WTC11 (cell line): Measurements from ENCODE around the gene ANKS3.

Experiments used
- CBFB ChIP-seq: sonication (generic); formaldehyde crosslinking; IDR thresholded peaks from 2 replicates; pipeline ENCODE4 v1.8.1; 2022; ENCODE audit warnings: mild to moderate bottlenecking, low read depth, missing genetic modification reagents
- ESRRA ChIP-seq: sonication (generic); formaldehyde crosslinking; IDR thresholded peaks from 2 replicates; pipeline ENCODE4 v1.8.1; 2022; ENCODE audit warnings: mild to moderate bottlenecking, missing genetic modification reagents, borderline replicate concordance
- NR3C1 ChIP-seq: sonication (generic); formaldehyde crosslinking; conservative IDR thresholded peaks from 2 replicates; pipeline ENCODE4 v1.8.1; 2023; ENCODE audit warnings: low read depth, mild to moderate bottlenecking, missing genetic modification reagents
- OVOL2 ChIP-seq: fragments of 250-450 bp; sonication (Bioruptor Pico); IDR thresholded peaks from 2 replicates; pipeline ENCODE4 v1.9.0; 2021; ENCODE audit warnings: mild to moderate bottlenecking, borderline replicate concordance
- SP1 ChIP-seq: sonication (generic); formaldehyde crosslinking; conservative IDR thresholded peaks from 2 replicates; pipeline ENCODE4 v1.8.1; 2022; ENCODE audit warnings: missing genetic modification reagents
- TEAD4 ChIP-seq: sonication (generic); formaldehyde crosslinking; IDR thresholded peaks from 2 replicates; pipeline ENCODE4 v1.8.0; 2022; ENCODE audit warnings: mild to moderate bottlenecking, missing genetic modification reagents
- TF ChIP-seq, protein P1 (sequence below): fragments of 200-600 bp; IDR thresholded peaks from 2 replicates; pipeline ENCODE4 v1.8.0; 2022; ENCODE audit warnings: antibody characterized with exemption
- TF ChIP-seq, protein P2 (sequence below): sonication (generic); formaldehyde crosslinking; IDR thresholded peaks from 2 replicates; pipeline ENCODE4 v1.8.0; 2023; ENCODE audit warnings: missing genetic modification reagents
- TF ChIP-seq, protein P3 (sequence below): sonication (generic); formaldehyde crosslinking; IDR thresholded peaks from 2 replicates; pipeline ENCODE4 v1.8.1; 2022; ENCODE audit warnings: missing genetic modification reagents, borderline replicate concordance
- TF ChIP-seq, protein P4 (sequence below): sonication (generic); formaldehyde crosslinking; IDR thresholded peaks from 2 replicates; pipeline ENCODE4 v1.8.1; 2022; ENCODE audit warnings: low read depth, missing genetic modification reagents, borderline replicate concordance

DNA sequence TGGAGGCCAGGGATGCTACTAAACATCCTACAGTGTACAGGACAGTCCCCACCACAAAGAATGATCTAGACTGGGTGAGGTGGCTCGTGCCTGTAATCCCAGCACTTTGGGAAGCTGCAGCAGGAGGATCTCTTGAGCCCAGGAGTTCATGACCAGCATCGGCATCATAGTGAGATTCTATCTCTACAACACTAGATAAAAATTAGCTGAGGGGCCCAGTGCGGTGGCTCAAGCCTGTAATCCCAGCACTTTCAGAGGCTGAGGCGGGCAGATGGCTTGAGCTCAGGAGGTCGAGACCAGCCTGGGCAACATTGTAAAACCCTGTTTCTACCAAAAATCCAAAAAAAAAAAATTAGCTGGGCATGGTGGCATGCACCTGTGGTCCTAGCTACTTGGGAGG lies 38.3 kb upstream of the ANKS3 start:
- TF ChIP-seq, protein P1, sequence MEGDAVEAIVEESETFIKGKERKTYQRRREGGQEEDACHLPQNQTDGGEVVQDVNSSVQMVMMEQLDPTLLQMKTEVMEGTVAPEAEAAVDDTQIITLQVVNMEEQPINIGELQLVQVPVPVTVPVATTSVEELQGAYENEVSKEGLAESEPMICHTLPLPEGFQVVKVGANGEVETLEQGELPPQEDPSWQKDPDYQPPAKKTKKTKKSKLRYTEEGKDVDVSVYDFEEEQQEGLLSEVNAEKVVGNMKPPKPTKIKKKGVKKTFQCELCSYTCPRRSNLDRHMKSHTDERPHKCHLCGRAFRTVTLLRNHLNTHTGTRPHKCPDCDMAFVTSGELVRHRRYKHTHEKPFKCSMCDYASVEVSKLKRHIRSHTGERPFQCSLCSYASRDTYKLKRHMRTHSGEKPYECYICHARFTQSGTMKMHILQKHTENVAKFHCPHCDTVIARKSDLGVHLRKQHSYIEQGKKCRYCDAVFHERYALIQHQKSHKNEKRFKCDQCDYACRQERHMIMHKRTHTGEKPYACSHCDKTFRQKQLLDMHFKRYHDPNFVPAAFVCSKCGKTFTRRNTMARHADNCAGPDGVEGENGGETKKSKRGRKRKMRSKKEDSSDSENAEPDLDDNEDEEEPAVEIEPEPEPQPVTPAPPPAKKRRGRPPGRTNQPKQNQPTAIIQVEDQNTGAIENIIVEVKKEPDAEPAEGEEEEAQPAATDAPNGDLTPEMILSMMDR: no peak
- TF ChIP-seq, protein P2, sequence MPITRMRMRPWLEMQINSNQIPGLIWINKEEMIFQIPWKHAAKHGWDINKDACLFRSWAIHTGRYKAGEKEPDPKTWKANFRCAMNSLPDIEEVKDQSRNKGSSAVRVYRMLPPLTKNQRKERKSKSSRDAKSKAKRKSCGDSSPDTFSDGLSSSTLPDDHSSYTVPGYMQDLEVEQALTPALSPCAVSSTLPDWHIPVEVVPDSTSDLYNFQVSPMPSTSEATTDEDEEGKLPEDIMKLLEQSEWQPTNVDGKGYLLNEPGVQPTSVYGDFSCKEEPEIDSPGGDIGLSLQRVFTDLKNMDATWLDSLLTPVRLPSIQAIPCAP (CRISPR knock-in tag): no peak
- no peak for TF ChIP-seq ESRRA (CRISPR knock-in tag)
- no peak for TF ChIP-seq OVOL2 (CRISPR knock-in tag)
- no peak for TF ChIP-seq TEAD4 (CRISPR knock-in tag)
- TF ChIP-seq, protein P3, sequence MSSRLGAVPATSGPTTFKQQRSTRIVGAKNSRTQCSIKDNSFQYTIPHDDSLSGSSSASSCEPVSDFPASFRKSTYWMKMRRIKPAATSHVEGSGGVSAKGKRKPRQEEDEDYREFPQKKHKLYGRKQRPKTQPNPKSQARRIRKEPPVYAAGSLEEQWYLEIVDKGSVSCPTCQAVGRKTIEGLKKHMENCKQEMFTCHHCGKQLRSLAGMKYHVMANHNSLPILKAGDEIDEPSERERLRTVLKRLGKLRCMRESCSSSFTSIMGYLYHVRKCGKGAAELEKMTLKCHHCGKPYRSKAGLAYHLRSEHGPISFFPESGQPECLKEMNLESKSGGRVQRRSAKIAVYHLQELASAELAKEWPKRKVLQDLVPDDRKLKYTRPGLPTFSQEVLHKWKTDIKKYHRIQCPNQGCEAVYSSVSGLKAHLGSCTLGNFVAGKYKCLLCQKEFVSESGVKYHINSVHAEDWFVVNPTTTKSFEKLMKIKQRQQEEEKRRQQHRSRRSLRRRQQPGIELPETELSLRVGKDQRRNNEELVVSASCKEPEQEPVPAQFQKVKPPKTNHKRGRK: no peak
- TF ChIP-seq SP1 (CRISPR knock-in tag): no peak
- TF ChIP-seq, protein P4, sequence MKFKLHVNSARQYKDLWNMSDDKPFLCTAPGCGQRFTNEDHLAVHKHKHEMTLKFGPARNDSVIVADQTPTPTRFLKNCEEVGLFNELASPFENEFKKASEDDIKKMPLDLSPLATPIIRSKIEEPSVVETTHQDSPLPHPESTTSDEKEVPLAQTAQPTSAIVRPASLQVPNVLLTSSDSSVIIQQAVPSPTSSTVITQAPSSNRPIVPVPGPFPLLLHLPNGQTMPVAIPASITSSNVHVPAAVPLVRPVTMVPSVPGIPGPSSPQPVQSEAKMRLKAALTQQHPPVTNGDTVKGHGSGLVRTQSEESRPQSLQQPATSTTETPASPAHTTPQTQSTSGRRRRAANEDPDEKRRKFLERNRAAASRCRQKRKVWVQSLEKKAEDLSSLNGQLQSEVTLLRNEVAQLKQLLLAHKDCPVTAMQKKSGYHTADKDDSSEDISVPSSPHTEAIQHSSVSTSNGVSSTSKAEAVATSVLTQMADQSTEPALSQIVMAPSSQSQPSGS (CRISPR knock-in tag): no peak
- no peak for TF ChIP-seq CBFB (CRISPR knock-in tag)
- no peak for TF ChIP-seq NR3C1
